ENCODE measurements around the gene CTRB2. TPM values are rescaled to one million over a fixed set of nuclear protein-coding genes. Genes with fewer than 3 reads are reported as not detected.

Gene CTRB2
- not detected for total RNA-seq
- long read RNA-seq, donor 1: 0 reads
- long read RNA-seq, donor 2: 0 reads

DNA sequence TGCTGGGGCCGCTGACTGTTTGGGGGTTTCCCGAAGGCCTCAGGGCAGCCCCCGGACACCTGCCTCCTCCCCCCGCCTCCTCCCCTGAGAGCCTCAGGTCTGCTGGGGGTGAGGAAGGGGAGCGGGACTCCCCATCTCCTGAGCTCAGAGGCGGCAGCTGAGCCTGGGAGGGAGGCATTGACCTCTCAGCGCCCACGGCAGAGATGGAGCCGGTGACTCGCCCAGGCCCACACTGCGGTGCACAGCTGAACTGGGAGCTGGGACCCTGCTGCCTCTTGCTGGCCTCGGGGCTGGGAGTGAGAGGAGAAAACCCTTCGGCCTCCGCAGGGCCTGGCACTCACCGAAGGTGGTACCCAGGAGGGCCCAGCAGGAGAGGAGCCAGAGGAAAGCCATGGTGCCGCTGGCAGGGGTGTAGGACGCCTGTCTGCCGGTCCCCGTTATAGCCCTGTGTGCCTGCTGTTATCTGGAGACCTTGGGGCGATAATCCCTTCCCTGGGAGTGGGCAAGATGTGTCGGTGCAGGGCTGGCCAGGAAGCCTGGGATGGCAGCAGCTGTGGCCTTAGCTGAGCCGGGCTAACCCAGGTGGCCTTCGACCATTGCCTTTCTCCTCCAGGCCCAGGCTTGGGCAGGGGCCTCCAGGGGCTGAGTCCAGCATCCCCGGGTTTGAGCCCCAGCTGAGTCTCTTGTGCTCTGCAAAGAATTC is at the start of gene CTRB2:
Gene CTRB2 (minus strand): TSS at position 413 of the 703 bp plus-strand sequence. CDS start 20 bp downstream, at position 393.
- TF ChIP-seq, protein P1, sequence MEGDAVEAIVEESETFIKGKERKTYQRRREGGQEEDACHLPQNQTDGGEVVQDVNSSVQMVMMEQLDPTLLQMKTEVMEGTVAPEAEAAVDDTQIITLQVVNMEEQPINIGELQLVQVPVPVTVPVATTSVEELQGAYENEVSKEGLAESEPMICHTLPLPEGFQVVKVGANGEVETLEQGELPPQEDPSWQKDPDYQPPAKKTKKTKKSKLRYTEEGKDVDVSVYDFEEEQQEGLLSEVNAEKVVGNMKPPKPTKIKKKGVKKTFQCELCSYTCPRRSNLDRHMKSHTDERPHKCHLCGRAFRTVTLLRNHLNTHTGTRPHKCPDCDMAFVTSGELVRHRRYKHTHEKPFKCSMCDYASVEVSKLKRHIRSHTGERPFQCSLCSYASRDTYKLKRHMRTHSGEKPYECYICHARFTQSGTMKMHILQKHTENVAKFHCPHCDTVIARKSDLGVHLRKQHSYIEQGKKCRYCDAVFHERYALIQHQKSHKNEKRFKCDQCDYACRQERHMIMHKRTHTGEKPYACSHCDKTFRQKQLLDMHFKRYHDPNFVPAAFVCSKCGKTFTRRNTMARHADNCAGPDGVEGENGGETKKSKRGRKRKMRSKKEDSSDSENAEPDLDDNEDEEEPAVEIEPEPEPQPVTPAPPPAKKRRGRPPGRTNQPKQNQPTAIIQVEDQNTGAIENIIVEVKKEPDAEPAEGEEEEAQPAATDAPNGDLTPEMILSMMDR (IDR thresholded peaks at IDR 0.05): no peak
- Histone ChIP-seq H3K36me3 (ENCODE audit: low read depth) (no peaks in the 10 kb centered on the region), H3K4me1 (ENCODE audit: low read depth) (no peaks in the 10 kb centered on the region), H3K9me3 (no peaks in the 10 kb centered on the region), H3K4me3 (no peak within 1 kb of the TSS)
- ATAC-seq (peak; percentile 5), DNase-seq (peak in 1 of 3 donors; percentile 29)
- intact Hi-C loops (cut with DNase I, micrococcal nuclease): loop anchor here (2.0 kb wide), 1 partner anchor 18 kb away; no protein-coding TSS in a partner anchor

DNA sequence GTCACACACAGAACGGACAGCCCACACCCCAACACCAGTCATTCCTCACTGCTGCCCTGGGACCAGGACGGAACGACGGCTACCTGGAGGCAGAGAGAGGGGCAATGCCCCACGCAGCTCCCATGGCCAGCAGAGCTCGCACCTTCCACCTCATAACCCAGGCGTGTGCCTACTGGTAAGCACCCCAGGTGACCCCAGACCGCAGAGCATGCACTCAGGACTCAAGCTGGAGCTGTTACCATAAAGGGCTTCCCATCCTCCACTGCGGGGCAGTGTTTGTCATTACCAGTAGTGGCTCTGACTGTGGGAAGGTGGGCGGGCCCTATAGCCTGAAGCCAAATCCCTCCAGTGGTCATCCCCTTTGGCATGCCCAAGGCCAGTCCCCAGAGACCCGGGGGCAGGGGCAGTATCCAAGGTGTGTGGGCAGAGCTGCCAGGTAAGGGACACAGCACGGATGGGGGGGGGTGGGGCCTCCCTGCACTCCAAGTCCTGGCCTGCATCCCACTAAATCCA is 49.2 kb upstream of the CTRB2 start:
- intact Hi-C loops (cut with DNase I, micrococcal nuclease): no loop called here
- TF ChIP-seq, protein P1 (IDR thresholded peaks at IDR 0.05): no peak
- Histone ChIP-seq H3K4me1 (ENCODE audit: low read depth) (peaks cover 34% of the 10 kb centered on the region), H3K4me3 (no peak overlapping the region), H3K9me3 (no peaks in the 10 kb centered on the region), H3K36me3 (ENCODE audit: low read depth) (no peaks in the 10 kb centered on the region)
- no peak for ATAC-seq
- peak in 1 of 3 donors; percentile 35 for DNase-seq

DNA sequence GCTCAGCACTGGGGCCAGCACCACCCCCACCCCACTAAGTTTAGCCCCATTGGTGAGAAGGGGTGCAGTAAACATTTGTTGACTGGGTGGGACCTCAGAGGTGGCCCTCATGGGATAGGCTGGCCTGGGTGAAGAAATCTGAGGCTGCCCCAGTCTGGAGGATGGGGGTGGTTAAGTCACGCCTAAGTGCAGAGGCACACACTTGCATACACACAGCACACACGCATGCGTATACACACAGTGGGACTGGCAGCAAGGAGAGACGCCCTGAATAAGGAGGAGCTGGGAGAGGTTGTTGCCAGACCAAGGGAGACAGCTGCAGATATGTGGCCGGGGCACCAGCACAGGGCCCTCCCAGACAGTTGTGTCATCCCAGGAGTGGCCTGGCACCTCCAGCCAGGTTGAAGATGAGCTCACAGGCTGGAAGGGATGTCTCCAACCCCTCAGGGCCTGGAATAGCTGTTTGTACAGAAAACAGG is 47.4 kb upstream of the CTRB2 start:
- no peak overlapping the region for H3K4me3 ChIP-seq
- H3K36me3 ChIP-seq (ENCODE audit: low read depth): no peaks in the 10 kb centered on the region
- TF ChIP-seq, protein P1 (IDR thresholded peaks at IDR 0.05): no peak
- intact Hi-C loops (cut with DNase I, micrococcal nuclease): no loop called here
- peak in 1 of 3 donors; percentile 48 for DNase-seq
- no peaks in the 10 kb centered on the region for H3K9me3 ChIP-seq
- peaks cover 42% of the 10 kb centered on the region for H3K4me1 ChIP-seq (ENCODE audit: low read depth)
- peak; percentile 4 for ATAC-seq

DNA sequence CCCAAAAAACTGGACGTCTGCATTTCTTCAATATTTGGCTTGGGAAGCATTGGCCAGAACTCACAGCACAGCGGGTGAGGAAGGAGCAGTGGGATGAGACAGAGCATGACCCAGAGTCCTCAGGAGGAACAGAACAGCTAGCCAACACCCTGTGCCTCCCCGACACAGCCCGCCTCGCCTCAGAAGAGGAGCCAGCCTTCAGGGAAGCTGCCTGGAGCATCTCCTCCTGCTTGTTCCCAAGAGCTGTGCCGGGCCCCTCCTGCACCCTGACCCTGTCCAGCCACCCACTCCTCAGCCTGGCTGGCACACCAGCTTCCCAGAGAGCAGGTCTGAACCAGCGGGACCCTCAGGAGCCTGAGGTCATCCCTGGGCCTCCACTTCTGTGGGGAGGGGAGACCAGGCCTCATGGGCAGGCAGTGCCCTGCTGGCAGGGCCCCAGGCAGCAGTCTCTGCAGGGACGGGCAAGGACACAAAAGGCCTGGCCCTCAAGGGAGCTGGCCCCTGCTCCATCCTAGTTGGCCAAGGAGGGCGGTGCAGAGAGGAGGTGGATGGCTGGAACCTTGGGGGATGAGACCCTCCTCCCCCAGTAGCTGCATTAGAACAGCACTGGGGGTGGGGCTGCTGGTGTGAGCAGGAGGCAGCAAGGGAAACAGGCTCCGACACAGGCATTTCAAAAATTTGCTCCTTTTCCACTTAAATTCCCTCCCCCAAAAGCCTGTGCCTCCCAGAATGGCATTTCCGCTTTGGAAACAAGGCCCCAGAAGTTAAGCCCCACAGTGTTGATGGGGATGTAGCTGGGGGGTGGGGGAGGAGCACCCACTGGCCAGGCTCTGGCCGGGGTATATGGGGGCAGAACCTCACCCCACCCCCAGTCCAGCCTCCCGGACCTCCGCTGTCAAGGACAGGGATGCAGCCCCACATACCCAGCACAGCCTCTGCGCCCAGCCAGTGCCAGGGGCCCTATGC is 46.3 kb upstream of the CTRB2 start:
- Histone ChIP-seq H3K36me3 (ENCODE audit: low read depth) (no peaks in the 10 kb centered on the region), H3K9me3 (no peaks in the 10 kb centered on the region), H3K4me1 (ENCODE audit: low read depth) (peaks cover 54% of the 10 kb centered on the region), H3K4me3 (no peak overlapping the region)
- no peak for ATAC-seq
- peak in 1 of 3 donors; percentile 37 for DNase-seq
- intact Hi-C loops (cut with DNase I, micrococcal nuclease): no loop called here
- TF ChIP-seq, protein P1 (IDR thresholded peaks at IDR 0.05): no peak

DNA sequence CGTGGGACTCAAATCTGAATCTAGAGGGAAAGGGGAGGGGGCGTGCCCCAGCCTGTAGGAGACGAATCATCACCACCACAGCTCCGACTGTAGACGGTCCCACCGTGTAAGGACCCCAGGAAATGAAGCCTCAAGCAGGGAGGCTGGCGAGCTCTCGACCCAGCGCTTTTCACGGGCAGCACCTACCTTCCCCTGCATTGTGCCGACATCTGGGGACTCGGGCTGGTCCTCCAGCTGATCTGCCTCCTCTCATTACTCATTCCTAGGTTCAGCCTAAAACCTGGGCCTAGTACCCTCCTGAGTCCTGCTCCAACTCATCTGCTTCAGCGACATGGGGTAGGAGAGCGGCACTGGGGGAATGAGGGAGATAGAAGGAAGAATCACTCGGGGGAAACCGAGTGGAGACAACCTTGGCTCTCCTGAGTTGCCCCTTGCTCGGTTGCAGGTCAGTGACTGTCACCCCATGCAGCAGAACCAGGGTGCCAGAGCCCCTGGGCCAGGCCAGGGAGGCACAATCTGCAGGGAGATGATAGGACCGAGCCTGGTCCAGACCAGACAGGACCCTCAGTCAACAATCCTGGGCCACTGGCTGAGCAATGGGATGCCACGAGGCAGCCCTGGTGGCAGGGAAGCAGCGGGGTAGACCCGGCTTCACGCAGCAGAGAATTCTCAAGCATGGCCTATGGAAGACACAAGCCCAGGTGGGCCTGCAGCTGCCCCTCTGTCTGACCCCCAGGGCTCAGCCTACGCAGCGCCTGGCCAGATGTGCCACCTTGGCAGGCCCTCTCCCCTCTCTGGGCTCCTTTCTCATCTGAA is 45.3 kb upstream of the CTRB2 start:
- TF ChIP-seq, protein P1 (IDR thresholded peaks at IDR 0.05): no peak
- Histone ChIP-seq H3K4me1 (ENCODE audit: low read depth) (peaks cover 59% of the 10 kb centered on the region), H3K36me3 (ENCODE audit: low read depth) (no peaks in the 10 kb centered on the region), H3K9me3 (no peaks in the 10 kb centered on the region), H3K4me3 (no peak overlapping the region)
- ATAC-seq (no peak), DNase-seq (peak in 1 of 3 donors; percentile 29)
- intact Hi-C loops (cut with DNase I, micrococcal nuclease): no loop called here

Measured in mucosa of descending colon (tissue), 3 donors.